Measurements from ENCODE around the gene UGT1A7.
"Not testable (repeated sequence)": the region's sequence is repeated elsewhere in the genome, so short reads cannot be mapped to it uniquely, and the experiment has no call there.

The UGT1A7 gene

DNA sequence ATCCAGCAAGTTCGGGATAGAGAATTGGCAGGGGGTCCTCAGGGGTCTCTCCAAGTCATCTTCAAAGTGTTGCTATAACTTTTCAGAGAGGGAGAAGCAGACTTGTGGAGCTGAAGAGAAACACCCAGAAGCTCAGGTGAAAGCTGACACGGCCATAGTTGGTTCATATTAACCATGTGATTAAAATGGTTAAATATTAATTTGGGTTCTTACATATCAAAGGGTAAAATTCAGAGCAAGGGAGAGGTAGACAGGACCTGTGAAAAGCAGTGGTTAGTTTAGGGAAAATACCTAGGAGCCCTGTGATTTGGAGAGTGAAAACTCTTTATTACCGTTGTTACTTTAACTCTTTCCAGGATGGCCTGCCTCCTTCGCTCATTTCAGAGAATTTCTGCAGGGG lies 10.9 kb downstream of the UGT1A7 start, which contains the start of gene UGT1A6:
TSS of gene UGT1A6 (plus strand) at position 243 of the 400 bp plus-strand sequence. CDS start at position 358, 115 bp downstream.
- Histone ChIP-seq H3K4me3 (ENCODE audit: insufficient read depth, low read depth, low read length, poor library complexity, severe bottlenecking) (no peak within 1 kb of the TSS), H3K4me1 (ENCODE audit: control insufficient read depth, insufficient read depth, low read length, poor library complexity, severe bottlenecking) (no peaks in the 10 kb centered on the region), H3K27me3 (replicated peaks; ENCODE audit: control insufficient read depth, insufficient read depth, low read length, poor library complexity, severe bottlenecking) (no peaks in the 10 kb centered on the region), H3K9me3 (ENCODE audit: control insufficient read depth, low read length) (no peaks in the 10 kb centered on the region), H3K36me3 (ENCODE audit: control insufficient read depth, insufficient read depth, low read length) (no peaks in the 10 kb centered on the region), H3K27ac (ENCODE audit: insufficient read depth, low read length, poor library complexity, severe bottlenecking) (no peak within 1 kb of the TSS)
- DNase-seq: no peak

DNA sequence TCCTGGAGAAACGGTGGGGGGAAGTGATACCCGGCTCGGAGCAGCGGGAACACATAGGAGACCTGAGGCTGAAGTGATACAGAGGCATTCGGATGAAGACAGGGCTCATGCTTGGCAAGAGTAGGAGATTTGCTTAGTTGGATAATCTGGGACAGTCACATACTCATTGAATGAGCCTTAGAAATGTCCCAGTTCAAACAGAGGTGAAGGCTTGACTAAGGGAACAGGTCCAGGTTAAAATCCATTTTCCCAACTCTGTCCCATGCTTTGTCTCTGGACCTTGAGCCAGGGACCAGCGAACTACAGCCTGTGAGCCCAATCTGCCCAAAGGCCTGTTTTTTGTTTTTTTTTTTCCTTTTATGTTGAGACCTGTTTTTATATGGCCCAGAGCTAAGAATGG lies 12.3 kb downstream of the UGT1A7 start:
- DNase-seq: no peak
- H3K9me3 ChIP-seq (ENCODE audit: control insufficient read depth, low read length): no peaks in the 10 kb centered on the region
- no peaks in the 10 kb centered on the region for H3K27me3 ChIP-seq (replicated peaks; ENCODE audit: control insufficient read depth, insufficient read depth, low read length, poor library complexity, severe bottlenecking)
- no peaks in the 10 kb centered on the region for H3K36me3 ChIP-seq (ENCODE audit: control insufficient read depth, insufficient read depth, low read length)
- H3K27ac ChIP-seq (ENCODE audit: insufficient read depth, low read length, poor library complexity, severe bottlenecking): no peak overlapping the region
- no peaks in the 10 kb centered on the region for H3K4me1 ChIP-seq (ENCODE audit: control insufficient read depth, insufficient read depth, low read length, poor library complexity, severe bottlenecking)
- no peak overlapping the region for H3K4me3 ChIP-seq (ENCODE audit: insufficient read depth, low read depth, low read length, poor library complexity, severe bottlenecking)

DNA sequence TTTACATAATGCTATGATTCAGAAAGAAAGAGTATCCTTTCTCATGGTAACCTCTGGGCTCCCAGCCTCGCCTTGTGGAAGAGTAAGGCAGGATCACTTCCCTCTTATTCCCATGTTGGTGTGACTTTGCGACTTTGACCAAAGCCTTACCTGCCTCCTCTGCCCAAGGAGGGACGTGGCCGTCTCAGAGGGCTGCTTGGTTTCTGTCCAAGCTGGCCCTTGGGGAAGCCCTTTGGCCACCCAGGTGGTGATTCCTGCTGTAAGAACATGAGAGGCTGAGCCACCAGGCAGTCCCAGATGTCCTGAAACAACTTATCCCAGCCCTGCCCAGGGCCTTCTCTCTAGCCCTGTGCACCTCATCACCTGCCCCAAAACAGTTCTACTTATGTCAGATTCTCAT lies 17.0 kb downstream of the UGT1A7 start:
- Histone ChIP-seq H3K9me3 (ENCODE audit: control insufficient read depth, low read length) (no peaks in the 10 kb centered on the region), H3K4me3 (ENCODE audit: insufficient read depth, low read depth, low read length, poor library complexity, severe bottlenecking) (no peak overlapping the region), H3K4me1 (ENCODE audit: control insufficient read depth, insufficient read depth, low read length, poor library complexity, severe bottlenecking) (no peaks in the 10 kb centered on the region), H3K27me3 (replicated peaks; ENCODE audit: control insufficient read depth, insufficient read depth, low read length, poor library complexity, severe bottlenecking) (no peaks in the 10 kb centered on the region), H3K27ac (ENCODE audit: insufficient read depth, low read length, poor library complexity, severe bottlenecking) (no peak overlapping the region), H3K36me3 (ENCODE audit: control insufficient read depth, insufficient read depth, low read length) (no peaks in the 10 kb centered on the region)
- no peak for DNase-seq

DNA sequence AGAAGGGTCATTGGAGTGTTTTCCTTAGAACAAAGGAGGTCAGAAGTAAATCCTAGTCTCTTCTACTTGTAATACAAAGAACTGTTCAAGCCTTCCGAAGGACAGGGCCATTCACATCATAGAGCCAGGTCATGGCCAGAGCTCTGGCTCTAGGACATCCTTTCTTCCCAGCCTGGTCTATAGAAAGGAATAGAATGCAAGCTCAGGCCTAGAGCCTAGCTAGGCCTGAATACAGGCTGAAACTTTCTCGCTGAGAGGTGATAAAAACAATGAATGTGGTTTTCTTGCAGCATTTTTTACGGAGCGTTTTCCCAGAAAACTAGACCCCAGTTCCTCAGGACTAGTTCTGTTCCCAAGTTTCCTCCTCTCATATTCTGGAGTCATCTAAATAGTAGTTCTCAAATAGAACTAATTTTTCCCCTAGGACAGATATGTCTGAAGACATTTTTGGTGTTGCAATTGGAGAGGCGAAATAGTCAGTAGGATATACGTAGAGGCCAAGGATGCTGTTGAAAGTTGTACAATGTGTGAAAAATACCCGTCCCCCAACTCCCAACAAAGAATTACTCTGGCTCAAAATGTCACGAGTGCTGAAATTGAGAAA lies 17.8 kb downstream of the UGT1A7 start:
- no peak for DNase-seq
- H3K27me3 ChIP-seq (replicated peaks; ENCODE audit: control insufficient read depth, insufficient read depth, low read length, poor library complexity, severe bottlenecking): peaks cover 3% of the 10 kb centered on the region
- no peak overlapping the region for H3K27ac ChIP-seq (ENCODE audit: insufficient read depth, low read length, poor library complexity, severe bottlenecking)
- no peaks in the 10 kb centered on the region for H3K9me3 ChIP-seq (ENCODE audit: control insufficient read depth, low read length)
- H3K4me3 ChIP-seq (ENCODE audit: insufficient read depth, low read depth, low read length, poor library complexity, severe bottlenecking): no peak overlapping the region
- H3K36me3 ChIP-seq (ENCODE audit: control insufficient read depth, insufficient read depth, low read length): no peaks in the 10 kb centered on the region
- H3K4me1 ChIP-seq (ENCODE audit: control insufficient read depth, insufficient read depth, low read length, poor library complexity, severe bottlenecking): no peaks in the 10 kb centered on the region

DNA sequence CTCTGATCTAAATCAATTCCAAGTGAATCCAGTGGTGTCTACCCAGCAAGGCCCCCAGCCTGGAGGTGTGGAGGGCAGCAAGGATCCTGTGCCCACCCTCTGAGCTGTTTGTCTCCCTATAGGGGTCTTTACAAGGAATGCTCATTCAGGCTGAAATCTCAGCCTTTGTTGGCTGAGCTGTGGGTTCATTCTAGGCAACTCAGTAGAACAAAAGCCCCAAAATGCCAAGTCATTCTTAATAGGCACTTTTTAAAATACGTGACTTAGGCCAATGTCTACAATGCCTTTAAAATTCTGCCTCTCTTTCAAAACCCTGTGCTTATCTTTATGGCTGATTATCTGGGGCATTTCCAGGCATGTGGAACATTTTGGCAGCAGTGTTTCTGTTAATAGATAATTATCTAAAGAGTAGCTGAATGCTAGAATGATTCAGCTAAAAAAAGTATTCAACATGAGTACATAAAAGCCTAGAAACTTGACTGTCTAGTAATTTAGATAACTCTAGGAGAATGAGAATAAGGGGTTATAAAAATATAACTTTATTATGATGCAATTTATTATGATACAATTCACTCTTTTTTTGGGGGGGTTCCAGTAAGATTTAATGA lies 18.4 kb downstream of the UGT1A7 start:
- Histone ChIP-seq H3K36me3 (ENCODE audit: control insufficient read depth, insufficient read depth, low read length) (no peaks in the 10 kb centered on the region), H3K27me3 (replicated peaks; ENCODE audit: control insufficient read depth, insufficient read depth, low read length, poor library complexity, severe bottlenecking) (peaks cover 3% of the 10 kb centered on the region), H3K9me3 (ENCODE audit: control insufficient read depth, low read length) (no peaks in the 10 kb centered on the region), H3K27ac (ENCODE audit: insufficient read depth, low read length, poor library complexity, severe bottlenecking) (no peak overlapping the region), H3K4me1 (ENCODE audit: control insufficient read depth, insufficient read depth, low read length, poor library complexity, severe bottlenecking) (no peaks in the 10 kb centered on the region), H3K4me3 (ENCODE audit: insufficient read depth, low read depth, low read length, poor library complexity, severe bottlenecking) (no peak overlapping the region)
- no peak for DNase-seq

DNA sequence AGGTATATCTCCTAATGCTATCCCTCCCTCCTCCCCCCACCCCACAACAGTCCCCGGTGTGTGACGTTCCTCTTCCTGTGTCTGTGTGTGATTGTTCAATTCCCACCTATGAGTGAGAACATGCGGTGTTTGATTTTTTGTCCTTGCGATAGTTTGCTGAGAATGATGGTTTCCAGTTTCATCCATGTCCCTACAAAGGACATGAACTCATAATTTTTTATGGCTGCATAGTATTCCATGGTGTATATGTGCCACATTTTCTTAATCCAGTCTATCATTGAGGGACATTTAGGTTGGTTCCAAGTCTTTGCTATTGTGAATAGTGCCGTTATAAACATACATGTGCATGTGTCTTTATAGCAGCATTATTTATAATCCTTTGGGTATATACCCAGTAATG lies 19.1 kb downstream of the UGT1A7 start:
- DNase-seq; H3K4me1 ChIP-seq (ENCODE audit: control insufficient read depth, insufficient read depth, low read length, poor library complexity, severe bottlenecking); H3K36me3 ChIP-seq (ENCODE audit: control insufficient read depth, insufficient read depth, low read length); H3K9me3 ChIP-seq (ENCODE audit: control insufficient read depth, low read length); H3K4me3 ChIP-seq (ENCODE audit: insufficient read depth, low read depth, low read length, poor library complexity, severe bottlenecking); H3K27ac ChIP-seq (ENCODE audit: insufficient read depth, low read length, poor library complexity, severe bottlenecking); H3K27me3 ChIP-seq (replicated peaks; ENCODE audit: control insufficient read depth, insufficient read depth, low read length, poor library complexity, severe bottlenecking): not testable (repeated sequence)

DNA sequence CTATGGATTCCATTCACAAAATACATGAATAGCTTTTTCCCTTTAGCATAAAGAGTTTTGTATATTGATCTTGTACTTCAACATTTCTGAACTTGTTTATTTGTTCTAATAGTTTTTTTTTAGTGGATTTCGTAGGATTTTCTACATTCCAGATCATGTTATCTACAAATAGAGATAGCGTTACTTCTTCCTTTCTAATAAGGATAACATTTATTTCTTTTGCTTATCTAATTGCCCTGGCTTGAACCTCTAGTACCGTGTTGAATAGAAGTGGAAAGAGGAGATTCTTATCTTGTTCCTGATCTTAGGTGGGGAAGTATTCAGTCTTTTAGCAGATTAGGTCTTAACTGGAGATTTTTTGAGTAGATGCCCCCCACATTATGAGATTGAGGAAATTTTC lies 20.5 kb downstream of the UGT1A7 start:
- no peak overlapping the region for H3K4me3 ChIP-seq (ENCODE audit: insufficient read depth, low read depth, low read length, poor library complexity, severe bottlenecking)
- H3K4me1 ChIP-seq (ENCODE audit: control insufficient read depth, insufficient read depth, low read length, poor library complexity, severe bottlenecking): no peaks in the 10 kb centered on the region
- H3K36me3 ChIP-seq (ENCODE audit: control insufficient read depth, insufficient read depth, low read length): no peaks in the 10 kb centered on the region
- no peak overlapping the region for H3K27ac ChIP-seq (ENCODE audit: insufficient read depth, low read length, poor library complexity, severe bottlenecking)
- H3K27me3 ChIP-seq (replicated peaks; ENCODE audit: control insufficient read depth, insufficient read depth, low read length, poor library complexity, severe bottlenecking): peaks cover 3% of the 10 kb centered on the region
- H3K9me3 ChIP-seq (ENCODE audit: control insufficient read depth, low read length): no peaks in the 10 kb centered on the region
- no peak for DNase-seq

DNA sequence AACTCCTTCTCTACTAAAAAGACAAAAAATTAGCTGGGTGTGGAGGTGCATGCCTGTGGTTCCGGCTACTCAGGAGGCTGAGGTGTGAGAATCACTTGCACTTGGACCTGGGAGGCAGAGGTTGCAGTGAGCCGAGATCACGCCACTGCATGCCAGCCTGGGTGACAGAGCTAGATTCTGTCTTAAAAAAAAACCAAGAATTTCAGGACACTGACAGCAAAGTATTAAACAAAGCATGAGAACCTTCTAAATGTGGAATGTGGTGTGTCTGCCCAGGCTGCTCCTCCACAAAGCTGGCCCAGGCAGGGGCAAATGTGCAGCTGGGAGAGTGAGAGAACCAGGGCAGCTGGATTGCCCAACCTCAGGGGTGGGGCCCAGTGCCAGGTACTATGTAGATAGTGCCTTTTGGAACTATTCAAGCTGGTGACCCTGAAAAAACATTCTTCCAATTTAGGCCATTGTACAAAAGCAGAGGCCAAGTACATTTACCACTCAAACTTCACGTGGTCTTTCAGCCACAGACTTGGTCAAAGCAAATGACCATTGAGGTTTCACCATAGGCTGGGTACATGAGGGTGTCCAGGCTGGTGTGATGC lies 24.3 kb downstream of the UGT1A7 start:
- no peak for DNase-seq
- Histone ChIP-seq H3K27me3 (replicated peaks; ENCODE audit: control insufficient read depth, insufficient read depth, low read length, poor library complexity, severe bottlenecking) (peaks cover 5% of the 10 kb centered on the region), H3K9me3 (ENCODE audit: control insufficient read depth, low read length) (no peaks in the 10 kb centered on the region), H3K4me3 (ENCODE audit: insufficient read depth, low read depth, low read length, poor library complexity, severe bottlenecking) (no peak overlapping the region), H3K27ac (ENCODE audit: insufficient read depth, low read length, poor library complexity, severe bottlenecking) (no peak overlapping the region), H3K4me1 (ENCODE audit: control insufficient read depth, insufficient read depth, low read length, poor library complexity, severe bottlenecking) (no peaks in the 10 kb centered on the region), H3K36me3 (ENCODE audit: control insufficient read depth, insufficient read depth, low read length) (no peaks in the 10 kb centered on the region)

DNA sequence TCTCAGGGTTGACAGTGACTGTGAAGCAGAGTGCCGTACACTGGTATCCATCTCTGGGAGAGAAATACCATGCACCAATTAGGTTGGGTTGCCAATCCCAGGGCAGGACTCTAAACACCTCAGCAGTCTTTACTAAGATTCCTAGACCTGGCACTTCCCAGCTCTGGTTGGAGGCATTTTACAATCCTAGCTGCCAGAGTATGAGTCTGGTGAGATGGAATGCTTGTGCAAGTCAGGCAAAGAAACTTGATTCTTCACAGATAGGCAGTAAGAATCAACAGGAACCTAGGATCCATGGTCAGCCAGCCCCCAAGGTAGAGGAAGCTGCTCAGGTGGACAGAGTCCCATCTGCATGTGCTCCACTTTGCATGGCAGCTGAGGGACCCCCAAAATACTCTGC lies 25.0 kb downstream of the UGT1A7 start:
- H3K27ac ChIP-seq (ENCODE audit: insufficient read depth, low read length, poor library complexity, severe bottlenecking): no peak overlapping the region
- DNase-seq: no peak

DNA sequence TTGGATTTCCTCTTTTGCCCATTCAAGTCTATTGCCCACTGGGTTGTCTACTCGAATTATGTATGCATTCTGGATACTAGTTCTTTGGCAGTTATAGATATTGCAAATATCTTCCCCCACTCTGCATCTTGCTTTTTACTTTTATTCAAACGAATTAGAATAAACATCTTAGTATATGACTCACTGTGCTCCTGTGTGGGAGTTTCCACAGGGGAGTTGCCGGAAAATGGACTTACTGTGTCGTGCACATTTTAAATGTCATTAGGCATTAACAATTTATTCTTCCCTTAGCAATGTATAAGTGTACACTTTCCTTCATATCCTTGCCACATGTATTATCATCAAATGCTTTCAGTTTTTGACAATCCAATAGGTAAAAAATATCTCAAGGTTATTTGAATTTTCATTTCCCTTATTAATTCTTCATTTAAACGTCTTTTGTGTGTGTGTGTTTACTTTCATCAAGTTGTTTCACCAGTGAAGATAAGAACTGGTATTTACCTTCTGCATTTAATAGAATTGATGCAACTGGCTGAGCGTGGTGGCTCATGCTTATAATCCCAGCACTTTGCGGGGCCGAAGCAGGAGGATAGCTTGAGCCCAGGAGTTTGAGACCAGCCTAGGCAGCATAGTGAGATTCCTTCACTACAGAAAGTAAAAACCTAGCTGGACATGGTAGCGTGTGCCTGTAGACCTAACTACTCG lies 26.4 kb downstream of the UGT1A7 start:
- peaks cover 8% of the 10 kb centered on the region for H3K27me3 ChIP-seq (replicated peaks; ENCODE audit: control insufficient read depth, insufficient read depth, low read length, poor library complexity, severe bottlenecking)
- no peak overlapping the region for H3K27ac ChIP-seq (ENCODE audit: insufficient read depth, low read length, poor library complexity, severe bottlenecking)
- DNase-seq: no peak
- no peaks in the 10 kb centered on the region for H3K9me3 ChIP-seq (ENCODE audit: control insufficient read depth, low read length)
- no peaks in the 10 kb centered on the region for H3K4me1 ChIP-seq (ENCODE audit: control insufficient read depth, insufficient read depth, low read length, poor library complexity, severe bottlenecking)
- H3K4me3 ChIP-seq (ENCODE audit: insufficient read depth, low read depth, low read length, poor library complexity, severe bottlenecking): no peak overlapping the region
- H3K36me3 ChIP-seq (ENCODE audit: control insufficient read depth, insufficient read depth, low read length): no peaks in the 10 kb centered on the region

More for the DNA sequence above, 25.0 kb downstream of the UGT1A7 start:
- Histone ChIP-seq H3K4me3 (ENCODE audit: insufficient read depth, low read depth, low read length, poor library complexity, severe bottlenecking) (no peak overlapping the region), H3K4me1 (ENCODE audit: control insufficient read depth, insufficient read depth, low read length, poor library complexity, severe bottlenecking) (no peaks in the 10 kb centered on the region), H3K9me3 (ENCODE audit: control insufficient read depth, low read length) (no peaks in the 10 kb centered on the region), H3K27me3 (replicated peaks; ENCODE audit: control insufficient read depth, insufficient read depth, low read length, poor library complexity, severe bottlenecking) (peaks cover 5% of the 10 kb centered on the region), H3K36me3 (ENCODE audit: control insufficient read depth, insufficient read depth, low read length) (no peaks in the 10 kb centered on the region)

All from effector memory CD4-positive, alpha-beta T cell (primary cell).